Activated CD8-positive, alpha-beta memory T cell treated with anti-CD3 and anti-CD28 coated beads, Interleukin-2, amount 50 U/mL, for 48 hours (primary cell): ENCODE results near the gene COLEC12.

Source experiments
- DNase-seq: peaks from one replicate; pipeline ENCODE4 v3.0.0-alpha.2; 2020

The COLEC12 gene

GRCh38 chr18:434410-434809, 66.1 kb downstream of the COLEC12 start:
- no peak for DNase-seq

- DNase-seq, result no peak
Measured at GRCh38 chr18:433960-434359, 66.5 kb downstream of the COLEC12 start.

DNA sequence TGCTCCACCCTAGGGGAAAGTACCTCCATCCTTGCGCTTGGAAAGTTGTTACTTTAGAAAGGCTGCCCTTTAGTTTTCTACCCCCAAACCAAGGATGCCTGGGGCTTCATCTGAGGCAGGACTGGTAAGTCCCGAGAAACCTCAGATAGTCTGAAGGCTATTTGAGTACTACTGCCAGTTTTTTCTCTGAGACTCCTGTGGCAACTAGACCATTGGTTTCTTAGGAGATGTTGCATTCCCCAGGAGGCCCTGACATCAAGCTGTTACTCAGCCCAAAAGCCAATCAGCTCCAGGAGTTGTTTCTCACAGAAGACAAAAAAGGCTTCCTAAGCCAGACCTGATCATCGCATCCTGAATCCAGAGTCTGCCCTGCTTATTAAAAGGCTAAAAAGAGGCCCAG, 67.2 kb downstream of the COLEC12 start:
- DNase-seq, result no peak

- no peak for DNase-seq
Measured at GRCh38 chr18:432791-433190, 67.7 kb downstream of the COLEC12 start.

GRCh38 chr18:429030-429429, 71.5 kb downstream of the COLEC12 start:
- DNase-seq, result no peak

DNA sequence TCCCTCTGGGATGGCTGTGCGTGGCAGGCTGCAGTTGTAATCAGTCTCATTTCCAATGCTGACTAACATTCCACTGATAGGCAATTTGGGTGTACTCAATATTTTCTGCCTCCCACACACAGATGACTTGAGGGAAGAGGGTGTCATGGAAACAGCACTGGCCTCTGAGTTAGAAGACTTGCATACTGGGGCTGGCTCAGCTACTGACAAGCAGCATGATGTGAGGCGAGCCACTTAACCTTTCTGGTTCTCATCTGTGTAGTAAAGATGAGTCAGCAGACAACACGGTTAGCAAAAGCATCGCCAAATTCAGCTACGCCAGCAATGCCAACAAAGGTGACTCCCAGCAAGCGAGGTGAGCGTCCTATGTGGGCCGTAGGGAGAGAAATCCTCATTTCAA, 73.5 kb downstream of the COLEC12 start:
- DNase-seq, result no peak

DNA sequence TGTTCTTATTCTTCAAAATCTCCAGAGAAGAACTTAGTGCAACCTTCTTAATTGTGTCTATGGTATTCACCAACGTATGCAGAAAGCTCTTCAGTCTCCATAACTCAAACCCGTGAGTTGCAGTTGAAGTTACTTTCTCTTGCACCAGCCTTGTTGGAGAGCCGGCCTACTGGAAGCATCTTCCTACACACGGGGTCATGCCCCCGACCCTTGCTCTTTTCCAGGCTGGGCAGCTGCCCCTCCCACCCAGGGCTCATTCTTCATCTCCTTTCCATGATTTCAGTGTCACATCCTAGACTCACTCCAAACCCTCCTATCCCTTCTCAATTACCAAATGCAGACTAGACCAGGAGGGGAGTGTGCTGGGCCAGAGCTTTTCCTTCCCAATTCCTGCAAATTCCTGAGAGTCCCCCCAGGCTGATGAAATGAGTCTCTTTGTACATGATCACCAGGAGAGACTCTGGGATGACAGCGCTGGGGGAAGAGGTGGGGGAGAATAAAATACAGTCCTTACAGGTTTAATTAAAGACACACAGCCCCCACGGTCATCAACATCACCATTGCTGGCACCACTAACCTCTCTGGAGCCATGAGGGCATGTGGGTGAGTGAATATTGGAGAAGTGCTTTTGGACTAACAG, 75.3 kb downstream of the COLEC12 start:
- no peak for DNase-seq

DNA sequence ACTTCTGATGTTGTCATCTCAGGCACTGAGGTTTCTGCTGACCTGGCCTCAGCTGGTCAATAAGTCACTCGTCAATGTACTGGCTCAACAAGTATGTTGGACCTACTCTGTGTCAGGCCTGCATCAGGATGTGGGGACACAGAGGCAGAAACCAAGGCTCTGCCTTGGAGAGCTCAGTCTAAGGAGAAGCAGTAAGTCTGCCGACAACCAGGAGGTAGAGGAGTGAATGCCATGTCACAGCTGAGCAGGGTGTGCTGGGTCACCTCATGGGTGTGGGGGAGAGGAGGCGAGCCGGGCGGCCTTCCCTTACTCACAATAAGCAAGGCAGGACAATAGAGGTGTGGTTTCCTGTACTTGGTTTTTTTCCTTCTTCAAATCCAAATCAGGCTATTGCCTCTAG, 75.8 kb downstream of the COLEC12 start:
- DNase-seq, result no peak

GRCh38 chr18:424071-424661, 76.3 kb downstream of the COLEC12 start:
- no peak for DNase-seq

DNA sequence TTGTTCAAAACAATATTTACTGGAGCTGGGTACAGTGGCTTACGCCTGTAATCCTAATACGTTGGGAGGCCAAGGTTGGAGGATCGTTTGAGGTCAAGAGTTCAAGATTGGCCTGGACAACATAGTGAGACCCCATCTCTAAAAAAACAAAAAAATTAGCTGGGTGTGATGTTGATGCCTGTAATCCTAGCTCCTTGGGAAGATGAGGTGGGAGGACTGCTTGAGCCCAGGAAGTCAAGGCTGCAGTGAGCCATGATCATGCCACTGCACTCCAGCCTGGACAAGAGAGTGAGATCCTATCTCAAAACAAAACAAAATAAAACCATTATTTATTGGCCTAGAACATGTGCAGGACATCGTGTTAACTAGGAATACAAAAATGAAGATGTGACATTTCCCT, 77.5 kb downstream of the COLEC12 start:
- DNase-seq, result no peak

- no peak for DNase-seq
Measured at GRCh38 chr18:421247-422155, 79.0 kb downstream of the COLEC12 start.

GRCh38 chr18:420661-421246, 79.7 kb downstream of the COLEC12 start:
- DNase-seq, result no peak

DNA sequence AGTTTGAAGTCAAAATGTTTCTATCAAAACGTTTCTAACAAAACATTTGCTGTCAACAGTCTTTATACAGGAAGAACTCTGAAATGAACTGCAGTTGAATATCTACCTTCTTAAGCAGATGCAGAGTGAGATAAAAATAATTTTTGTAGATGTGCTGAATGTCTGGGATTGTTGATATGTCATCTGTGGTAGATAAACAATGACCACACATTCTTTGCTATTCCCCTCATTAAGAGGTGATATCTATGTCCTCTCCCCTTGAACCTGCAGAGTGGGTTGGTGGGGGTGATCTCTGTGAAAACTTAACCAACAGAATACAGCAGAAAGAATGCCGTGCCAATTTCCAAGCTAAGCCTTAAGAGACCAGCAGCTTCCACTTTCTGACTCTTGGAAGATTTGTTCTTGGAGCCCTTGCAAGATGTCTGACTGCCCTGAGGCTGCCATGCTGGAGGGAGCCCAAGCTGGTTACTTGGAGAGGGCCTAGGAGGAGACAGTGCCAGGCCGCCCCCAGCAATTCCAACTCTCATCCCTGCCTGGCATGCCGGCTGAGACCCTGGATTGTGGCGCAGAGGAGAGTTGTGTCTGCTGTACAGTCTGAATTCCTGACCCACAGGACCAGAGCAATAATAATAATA, 80.8 kb downstream of the COLEC12 start:
- DNase-seq, result no peak

GRCh38 chr18:417495-417894, 83.0 kb downstream of the COLEC12 start:
- no peak for DNase-seq

GRCh38 chr18:416930-417329, 83.6 kb downstream of the COLEC12 start:
- no peak for DNase-seq

GRCh38 chr18:415617-416612, 84.6 kb downstream of the COLEC12 start:
- no peak for DNase-seq

GRCh38 chr18:415047-415446, 85.5 kb downstream of the COLEC12 start:
- DNase-seq, result no peak

- DNase-seq, result no peak
Measured at GRCh38 chr18:413233-413632, 87.3 kb downstream of the COLEC12 start.

DNA sequence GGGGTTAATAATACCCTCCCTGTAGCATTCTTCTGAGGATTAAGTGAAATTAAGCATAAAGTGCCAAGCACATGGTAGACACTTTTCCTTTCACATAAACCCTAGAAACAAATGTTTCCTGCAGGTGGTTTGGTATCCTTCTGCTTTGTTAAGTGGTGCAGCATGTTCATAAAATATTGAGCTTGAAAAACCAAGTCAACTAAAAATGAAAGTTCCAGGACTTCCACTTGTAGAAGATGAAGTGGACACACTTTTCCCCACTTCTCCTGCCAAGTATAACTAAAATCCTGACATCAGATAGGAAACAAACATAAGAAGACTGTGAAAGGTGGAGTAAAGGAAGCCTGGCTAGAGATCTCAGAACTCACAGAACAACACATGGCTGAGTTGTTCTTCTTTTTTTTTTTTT, 90.5 kb downstream of the COLEC12 start:
- no peak for DNase-seq

DNA sequence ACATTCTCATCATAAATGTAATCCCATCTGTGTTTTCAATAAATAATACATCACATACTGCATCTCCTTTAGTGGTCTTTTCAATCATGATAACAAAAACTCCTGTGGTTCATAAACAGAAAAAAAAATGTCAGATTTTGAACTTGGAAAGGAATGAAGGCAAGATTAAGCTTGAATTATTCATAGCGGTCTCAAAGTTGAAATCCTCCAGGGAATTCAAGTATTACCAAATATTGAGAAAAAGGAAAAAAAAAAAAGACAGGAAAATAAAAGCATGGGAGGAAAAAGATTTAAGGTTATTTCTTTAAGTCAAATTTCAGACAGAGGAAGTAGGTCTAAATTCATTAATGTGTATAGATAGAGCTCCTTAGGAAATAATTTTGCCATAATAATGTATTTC, 92.1 kb downstream of the COLEC12 start:
- no peak for DNase-seq

- no peak for DNase-seq
Measured at GRCh38 chr18:407626-408224, 92.8 kb downstream of the COLEC12 start.
